GM23338 (cell line): ENCODE results near the gene TAF12. TPM values are rescaled to one million over a fixed set of nuclear protein-coding genes. Genes with fewer than 3 reads are reported as not detected.

Source experiments
- ATAC-seq: fragments of 200-7000 bp; cut with Tn5 transposase; 3 replicates; pipeline ENCODE4 v1.9.1; 2020
- DNase-seq: peaks from one replicate; pipeline ENCODE4 v3.0.0-alpha.2; 2015; ENCODE audit warnings: low spot score
- H2AFZ ChIP-seq: fragments of 200-600 bp; sonication (generic); 2 replicates; pipeline ENCODE4 v1.8.0; 2016; ENCODE audit warnings: antibody characterized with exemption, mild to moderate bottlenecking, moderate library complexity
- H3F3A ChIP-seq: fragments of 200-600 bp; sonication (generic); replicated peaks from 2 replicates; pipeline ENCODE4 v1.8.0; 2017; ENCODE audit warnings: antibody characterized with exemption, mixed run types, low read depth
- H3K27ac ChIP-seq: fragments of 200-600 bp; sonication (generic); 2 replicates; pipeline ENCODE4 v1.6.1; 2016; ENCODE audit warnings: low read depth
- H3K27me3 ChIP-seq: fragments of 200-600 bp; sonication (generic); 2 replicates; pipeline ENCODE4 v1.8.0; 2016; ENCODE audit warnings: mild to moderate bottlenecking, mixed run types, moderate library complexity; ENCODE audit not compliant: insufficient read depth
- H3K36me3 ChIP-seq: fragments of 200-600 bp; sonication (generic); 2 replicates; pipeline ENCODE4 v1.8.0; 2016; ENCODE audit warnings: mild to moderate bottlenecking; ENCODE audit not compliant: insufficient read depth
- H3K4me1 ChIP-seq: fragments of 200-600 bp; sonication (generic); 2 replicates; pipeline ENCODE4 v1.8.0; 2016; ENCODE audit warnings: mild to moderate bottlenecking, moderate library complexity; ENCODE audit not compliant: insufficient read depth
- H3K4me2 ChIP-seq: fragments of 200-600 bp; sonication (generic); 2 replicates; pipeline ENCODE4 v1.7.1; 2017; ENCODE audit warnings: mixed run types
- H3K4me3 ChIP-seq: fragments of 200-600 bp; sonication (generic); 2 replicates; pipeline ENCODE4 v1.6.1; 2016; ENCODE audit warnings: mixed run types
- H3K79me2 ChIP-seq: fragments of 200-600 bp; sonication (generic); replicated peaks from 2 replicates; pipeline ENCODE4 v1.8.0; 2017; ENCODE audit warnings: mild to moderate bottlenecking; ENCODE audit not compliant: insufficient read depth
- H3K9me2 ChIP-seq: fragments of 200-600 bp; sonication (generic); 2 replicates; pipeline ENCODE4 v1.8.0; 2017; ENCODE audit not compliant: insufficient read depth
- H4K20me1 ChIP-seq: fragments of 200-600 bp; sonication (generic); replicated peaks from 2 replicates; pipeline ENCODE4 v1.8.0; 2017; ENCODE audit warnings: mild to moderate bottlenecking; ENCODE audit not compliant: insufficient read depth
- H3K27ac Mint-ChIP-seq: 2 replicates; pipeline ENCODE4 v1.8.0; 2020; ENCODE audit warnings: inconsistent platforms, mild to moderate bottlenecking, moderate library complexity, mixed read lengths
- H3K27me3 Mint-ChIP-seq: 3 replicates; pipeline ENCODE4 v1.8.0; 2022; ENCODE audit warnings: low read depth, mild to moderate bottlenecking, moderate library complexity, mixed read lengths, inconsistent platforms; ENCODE audit not compliant: insufficient read depth, poor library complexity
- H3K36me3 Mint-ChIP-seq: 3 replicates; pipeline ENCODE4 v1.8.0; 2021; ENCODE audit warnings: low read depth, mild to moderate bottlenecking, inconsistent platforms, moderate library complexity, mixed read lengths
- H3K4me1 Mint-ChIP-seq: 3 replicates; pipeline ENCODE4 v1.8.0; 2020; ENCODE audit warnings: mild to moderate bottlenecking, inconsistent platforms, mixed read lengths
- H3K4me3 Mint-ChIP-seq: 3 replicates; pipeline ENCODE4 v1.8.0; 2021; ENCODE audit warnings: moderate library complexity, mild to moderate bottlenecking, inconsistent platforms, mixed read lengths
- H3K9me3 Mint-ChIP-seq: 3 replicates; pipeline ENCODE4 v1.8.0; 2020; ENCODE audit warnings: moderate library complexity, mild to moderate bottlenecking, inconsistent platforms, mixed read lengths
- CREB1 ChIP-seq: fragments of 250-450 bp; sonication (Bioruptor Pico); IDR thresholded peaks from 2 replicates; pipeline ENCODE4 v1.5.0; 2020; ENCODE audit warnings: low read depth, mild to moderate bottlenecking, moderate library complexity
- CTCF ChIP-seq, 2 experiments: fragments of 200-600 bp in 1 of 2; sonication (generic) in 1 of 2; conservative IDR thresholded peaks; 2 replicates each; pipeline versions ENCODE4 v1.5.1 to v1.6.1; 2016 to 2017; ENCODE audit warnings: antibody characterized with exemption in 2 of 2, low read depth in 2 of 2, mild to moderate bottlenecking in 2 of 2, moderate library complexity in 1 of 2
- ETS1 ChIP-seq: IDR thresholded peaks from 2 replicates; pipeline ENCODE4 v1.6.1; 2016; ENCODE audit warnings: antibody characterized with exemption
- EZH2 ChIP-seq: fragments of 200-600 bp; sonication (generic); IDR thresholded peaks from one replicate; pipeline ENCODE4 v1.8.0; 2017; ENCODE audit warnings: antibody characterized with exemption, mild to moderate bottlenecking, low read depth; ENCODE audit not compliant: unreplicated experiment
- EZH2phosphoT487 ChIP-seq: fragments of 200-600 bp; sonication (generic); IDR thresholded peaks from one replicate; pipeline ENCODE4 v1.8.1; 2018; ENCODE audit warnings: antibody characterized with exemption; ENCODE audit not compliant: unreplicated experiment
- JUNB ChIP-seq: IDR thresholded peaks from one replicate; pipeline ENCODE4 v1.6.1; 2016; ENCODE audit warnings: antibody characterized with exemption; ENCODE audit not compliant: unreplicated experiment
- NANOG ChIP-seq: IDR thresholded peaks from 2 replicates; pipeline ENCODE4 v1.6.1; 2016; ENCODE audit warnings: antibody characterized with exemption, borderline replicate concordance
- POLR2AphosphoS5 ChIP-seq: IDR thresholded peaks from 2 replicates; pipeline ENCODE4 v1.6.1; 2016; ENCODE audit warnings: antibody characterized with exemption, low read depth
- STAT1 ChIP-seq: IDR thresholded peaks from one replicate; pipeline ENCODE4 v1.6.1; 2016; ENCODE audit warnings: antibody characterized with exemption; ENCODE audit not compliant: unreplicated experiment
- ZNF114 ChIP-seq: fragments of 250-450 bp; sonication (Bioruptor Pico); IDR thresholded peaks from 2 replicates; pipeline ENCODE4 v1.5.0; 2020; ENCODE audit warnings: mild to moderate bottlenecking, moderate library complexity
- ZNF331 ChIP-seq: fragments of 250-450 bp; sonication (Bioruptor Pico); IDR thresholded peaks from 2 replicates; pipeline ENCODE4 v1.5.0; 2020; ENCODE audit warnings: low read depth, mild to moderate bottlenecking, moderate library complexity
- polyA plus RNA-seq: library from polyadenylated mRNA; unstranded; fragments of >200 nt; fragmentation: Nextera tagmentation; extraction: Ambion mirVana; gene quantifications from 2 replicates; pipeline ENCODE4 v1.2.1, GENCODE V29; 2016
- total RNA-seq: library from RNA; depleted of rRNA; stranded (reverse); fragments of >200 nt; shearing (Covaris generic); gene quantifications from 2 replicates; pipeline ENCODE4 v1.2.3, GENCODE V29; 2014
- TF ChIP-seq, protein P1 (sequence below): fragments of 250-450 bp; sonication (Bioruptor Pico); IDR thresholded peaks from 2 replicates; pipeline ENCODE4 v1.5.0; 2020; ENCODE audit warnings: mild to moderate bottlenecking, moderate library complexity
- TF ChIP-seq, protein P2 (sequence below): IDR thresholded peaks from one replicate; pipeline ENCODE4 v1.6.1; 2018; ENCODE audit warnings: antibody characterized with exemption; ENCODE audit not compliant: unreplicated experiment

Gene TAF12
- total and polyA plus RNA-seq, 2 experiments from 2014 or later: 15.2 to 46.8 TPM

DNA sequence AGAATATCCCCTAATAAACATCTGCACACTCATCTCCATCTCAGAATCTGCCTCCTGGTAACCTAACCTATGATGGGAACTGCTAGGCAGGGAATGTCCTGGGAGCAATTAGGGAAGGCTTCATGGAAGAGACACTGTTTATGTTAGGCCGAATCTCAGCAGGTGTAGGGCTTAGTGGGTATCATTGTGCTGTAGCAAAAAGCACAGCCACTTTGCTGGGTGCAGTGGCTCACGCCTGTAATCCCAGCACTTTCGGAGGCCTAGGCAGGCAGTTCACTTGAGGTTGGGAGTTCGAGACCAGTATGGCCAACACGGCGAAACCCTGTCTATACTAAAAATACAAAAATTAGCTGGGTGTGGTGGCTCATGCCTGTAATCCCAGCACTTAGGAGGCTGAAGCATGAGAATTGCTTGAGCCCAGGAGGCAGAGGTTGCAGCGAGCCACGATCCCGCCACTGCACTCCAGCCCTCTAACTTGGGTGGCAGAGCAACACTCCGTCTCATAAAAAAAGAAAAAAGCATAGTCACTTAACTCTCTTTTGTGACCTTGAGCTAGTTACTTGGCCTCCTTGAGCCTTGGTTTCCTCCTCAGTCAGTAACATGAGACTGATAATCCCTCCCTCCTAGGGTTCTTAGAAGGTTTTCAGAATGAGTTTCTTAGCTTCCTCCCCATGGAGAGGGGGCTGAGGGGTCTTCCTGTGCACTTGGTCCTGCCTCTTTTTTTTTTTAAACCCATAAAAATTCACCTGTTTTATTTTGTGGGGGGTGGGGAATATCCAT, 47.3 kb downstream of the TAF12 start:
- Mint-ChIP-seq H3K4me3 (no peak overlapping the region), H3K36me3 (peaks cover 7% of the 10 kb centered on the region; the same call in 2 of the 3 replicates), H3K27me3 (peaks cover 11% of the 10 kb centered on the region), H3K27ac (0 out of 2 replicates have a peak overlapping the region, but pooled peaks have one; percentile 0), H3K4me1 (peaks cover 35% of the 10 kb centered on the region), H3K9me3 (peaks cover 3% of the 10 kb centered on the region; the same call in 1 of the 3 replicates)
- Histone ChIP-seq H3K36me3 (no peaks in the 10 kb centered on the region), H3K4me1 (peaks cover 26% of the 10 kb centered on the region), H3F3A (peaks cover 18% of the 10 kb centered on the region), H3K79me2 (no peaks in the 10 kb centered on the region), H3K4me2 (peak overlapping the region; percentile 63), H3K27me3 (0 out of 2 replicates have a peak, but pooled peaks cover 14% of the 10 kb centered on the region), H2AFZ (no peak overlapping the region), H4K20me1 (no peaks in the 10 kb centered on the region), H3K9me2 (no peaks in the 10 kb centered on the region), H3K27ac (peak overlapping the region; percentile 90), H3K4me3 (no peak overlapping the region)
- DNase-seq (no peak), ATAC-seq (peak; percentile 4; the same call in 2 of the 3 replicates)
- TF ChIP-seq CREB1 (CRISPR knock-in tag) (no peak), ZNF114 (CRISPR knock-in tag) (no peak), ETS1 (no peak), ZNF331 (CRISPR knock-in tag) (no peak), STAT1 (no peak), JUNB (no peak), CTCF (conservative IDR thresholded peaks at IDR 0.05; ENCODE audit: low read depth in 2 of 2) (no peak), EZH2 (no peak), POLR2AphosphoS5 (no peak), NANOG (no peak), EZH2phosphoT487 (no peak)
- TF ChIP-seq, protein P1, sequence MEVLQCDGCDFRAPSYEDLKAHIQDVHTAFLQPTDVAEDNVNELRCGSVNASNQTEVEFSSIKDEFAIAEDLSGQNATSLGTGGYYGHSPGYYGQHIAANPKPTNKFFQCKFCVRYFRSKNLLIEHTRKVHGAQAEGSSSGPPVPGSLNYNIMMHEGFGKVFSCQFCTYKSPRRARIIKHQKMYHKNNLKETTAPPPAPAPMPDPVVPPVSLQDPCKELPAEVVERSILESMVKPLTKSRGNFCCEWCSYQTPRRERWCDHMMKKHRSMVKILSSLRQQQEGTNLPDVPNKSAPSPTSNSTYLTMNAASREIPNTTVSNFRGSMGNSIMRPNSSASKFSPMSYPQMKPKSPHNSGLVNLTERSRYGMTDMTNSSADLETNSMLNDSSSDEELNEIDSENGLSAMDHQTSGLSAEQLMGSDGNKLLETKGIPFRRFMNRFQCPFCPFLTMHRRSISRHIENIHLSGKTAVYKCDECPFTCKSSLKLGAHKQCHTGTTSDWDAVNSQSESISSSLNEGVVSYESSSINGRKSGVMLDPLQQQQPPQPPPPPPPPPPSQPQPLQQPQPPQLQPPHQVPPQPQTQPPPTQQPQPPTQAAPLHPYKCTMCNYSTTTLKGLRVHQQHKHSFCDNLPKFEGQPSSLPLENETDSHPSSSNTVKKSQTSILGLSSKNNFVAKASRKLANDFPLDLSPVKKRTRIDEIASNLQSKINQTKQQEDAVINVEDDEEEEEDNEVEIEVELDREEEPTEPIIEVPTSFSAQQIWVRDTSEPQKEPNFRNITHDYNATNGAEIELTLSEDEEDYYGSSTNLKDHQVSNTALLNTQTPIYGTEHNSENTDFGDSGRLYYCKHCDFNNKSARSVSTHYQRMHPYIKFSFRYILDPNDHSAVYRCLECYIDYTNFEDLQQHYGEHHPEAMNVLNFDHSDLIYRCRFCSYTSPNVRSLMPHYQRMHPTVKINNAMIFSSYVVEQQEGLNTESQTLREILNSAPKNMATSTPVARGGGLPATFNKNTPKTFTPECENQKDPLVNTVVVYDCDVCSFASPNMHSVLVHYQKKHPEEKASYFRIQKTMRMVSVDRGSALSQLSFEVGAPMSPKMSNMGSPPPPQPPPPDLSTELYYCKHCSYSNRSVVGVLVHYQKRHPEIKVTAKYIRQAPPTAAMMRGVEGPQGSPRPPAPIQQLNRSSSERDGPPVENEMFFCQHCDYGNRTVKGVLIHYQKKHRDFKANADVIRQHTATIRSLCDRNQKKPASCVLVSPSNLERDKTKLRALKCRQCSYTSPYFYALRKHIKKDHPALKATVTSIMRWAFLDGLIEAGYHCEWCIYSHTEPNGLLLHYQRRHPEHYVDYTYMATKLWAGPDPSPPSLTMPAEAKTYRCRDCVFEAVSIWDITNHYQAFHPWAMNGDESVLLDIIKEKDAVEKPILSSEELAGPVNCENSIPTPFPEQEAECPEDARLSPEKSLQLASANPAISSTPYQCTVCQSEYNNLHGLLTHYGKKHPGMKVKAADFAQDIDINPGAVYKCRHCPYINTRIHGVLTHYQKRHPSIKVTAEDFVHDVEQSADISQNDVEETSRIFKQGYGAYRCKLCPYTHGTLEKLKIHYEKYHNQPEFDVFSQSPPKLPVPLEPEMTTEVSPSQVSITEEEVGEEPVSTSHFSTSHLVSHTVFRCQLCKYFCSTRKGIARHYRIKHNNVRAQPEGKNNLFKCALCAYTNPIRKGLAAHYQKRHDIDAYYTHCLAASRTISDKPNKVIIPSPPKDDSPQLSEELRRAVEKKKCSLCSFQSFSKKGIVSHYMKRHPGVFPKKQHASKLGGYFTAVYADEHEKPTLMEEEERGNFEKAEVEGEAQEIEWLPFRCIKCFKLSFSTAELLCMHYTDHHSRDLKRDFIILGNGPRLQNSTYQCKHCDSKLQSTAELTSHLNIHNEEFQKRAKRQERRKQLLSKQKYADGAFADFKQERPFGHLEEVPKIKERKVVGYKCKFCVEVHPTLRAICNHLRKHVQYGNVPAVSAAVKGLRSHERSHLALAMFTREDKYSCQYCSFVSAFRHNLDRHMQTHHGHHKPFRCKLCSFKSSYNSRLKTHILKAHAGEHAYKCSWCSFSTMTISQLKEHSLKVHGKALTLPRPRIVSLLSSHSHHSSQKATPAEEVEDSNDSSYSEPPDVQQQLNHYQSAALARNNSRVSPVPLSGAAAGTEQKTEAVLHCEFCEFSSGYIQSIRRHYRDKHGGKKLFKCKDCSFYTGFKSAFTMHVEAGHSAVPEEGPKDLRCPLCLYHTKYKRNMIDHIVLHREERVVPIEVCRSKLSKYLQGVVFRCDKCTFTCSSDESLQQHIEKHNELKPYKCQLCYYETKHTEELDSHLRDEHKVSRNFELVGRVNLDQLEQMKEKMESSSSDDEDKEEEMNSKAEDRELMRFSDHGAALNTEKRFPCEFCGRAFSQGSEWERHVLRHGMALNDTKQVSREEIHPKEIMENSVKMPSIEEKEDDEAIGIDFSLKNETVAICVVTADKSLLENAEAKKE (CRISPR knock-in tag): no peak
- TF ChIP-seq, protein P2, sequence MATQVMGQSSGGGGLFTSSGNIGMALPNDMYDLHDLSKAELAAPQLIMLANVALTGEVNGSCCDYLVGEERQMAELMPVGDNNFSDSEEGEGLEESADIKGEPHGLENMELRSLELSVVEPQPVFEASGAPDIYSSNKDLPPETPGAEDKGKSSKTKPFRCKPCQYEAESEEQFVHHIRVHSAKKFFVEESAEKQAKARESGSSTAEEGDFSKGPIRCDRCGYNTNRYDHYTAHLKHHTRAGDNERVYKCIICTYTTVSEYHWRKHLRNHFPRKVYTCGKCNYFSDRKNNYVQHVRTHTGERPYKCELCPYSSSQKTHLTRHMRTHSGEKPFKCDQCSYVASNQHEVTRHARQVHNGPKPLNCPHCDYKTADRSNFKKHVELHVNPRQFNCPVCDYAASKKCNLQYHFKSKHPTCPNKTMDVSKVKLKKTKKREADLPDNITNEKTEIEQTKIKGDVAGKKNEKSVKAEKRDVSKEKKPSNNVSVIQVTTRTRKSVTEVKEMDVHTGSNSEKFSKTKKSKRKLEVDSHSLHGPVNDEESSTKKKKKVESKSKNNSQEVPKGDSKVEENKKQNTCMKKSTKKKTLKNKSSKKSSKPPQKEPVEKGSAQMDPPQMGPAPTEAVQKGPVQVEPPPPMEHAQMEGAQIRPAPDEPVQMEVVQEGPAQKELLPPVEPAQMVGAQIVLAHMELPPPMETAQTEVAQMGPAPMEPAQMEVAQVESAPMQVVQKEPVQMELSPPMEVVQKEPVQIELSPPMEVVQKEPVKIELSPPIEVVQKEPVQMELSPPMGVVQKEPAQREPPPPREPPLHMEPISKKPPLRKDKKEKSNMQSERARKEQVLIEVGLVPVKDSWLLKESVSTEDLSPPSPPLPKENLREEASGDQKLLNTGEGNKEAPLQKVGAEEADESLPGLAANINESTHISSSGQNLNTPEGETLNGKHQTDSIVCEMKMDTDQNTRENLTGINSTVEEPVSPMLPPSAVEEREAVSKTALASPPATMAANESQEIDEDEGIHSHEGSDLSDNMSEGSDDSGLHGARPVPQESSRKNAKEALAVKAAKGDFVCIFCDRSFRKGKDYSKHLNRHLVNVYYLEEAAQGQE: no peak
